HepG2 (cell line): Measurements from ENCODE around the gene BRCA1. TPM values are rescaled to one million over a fixed set of nuclear protein-coding genes. Genes with fewer than 3 reads are reported as not detected.
"Not testable (repeated sequence)": the region's sequence is repeated elsewhere in the genome, so short reads cannot be mapped to it uniquely, and the experiment has no call there.

ENCODE experiments used
- ATAC-seq: fragments of 200-7000 bp; cut with Tn5 transposase; 3 replicates; pipeline ENCODE4 v1.9.1; 2020; ENCODE audit warnings: mild to moderate bottlenecking, moderate library complexity
- BruUV-seq: library from RNA; stranded (reverse); fragments of 400-500 nt; replicated peaks from 2 replicates; lab custom pipeline; 2021; lab: Mats Ljungman, UMichigan
- CTCF ChIA-PET: fragments of 300-600 bp; formaldehyde crosslinking; extraction: SDS; loops from one replicate; lab custom pipeline; 2021; ENCODE audit warnings: low total read pairs, inconsistent platforms, low intra/inter-chr PET ratio; lab: Yijun Ruan, JAX
- POLR2A ChIA-PET: fragments of 350-600 bp; sonication (Branson Sonifier 250); formaldehyde crosslinking; loops from one replicate; lab custom pipeline; 2020; ENCODE audit warnings: antibody characterized with exemption, inconsistent platforms; lab: Yijun Ruan, JAX
- DNase-seq: peaks from one replicate; pipeline ENCODE4 v3.0.0-alpha.2; 2015; ENCODE audit warnings: low spot score
- FAIRE-seq: peaks from 3 replicates; lab custom pipeline; 2011; peaks lifted over from hg19 to GRCh38; lab: Jason Lieb, UNC
- H2AFZ ChIP-seq: one replicate; pipeline ENCODE4 v1.6.1; 2011; ENCODE audit warnings: low read length, inconsistent platforms
- H3K27ac ChIP-seq: fragments of 300-600 bp; 3 replicates; pipeline ENCODE4 v1.8.0; 2011; ENCODE audit warnings: mixed run types, mild to moderate bottlenecking, mixed read lengths, low read length, inconsistent platforms; ENCODE audit not compliant: insufficient read depth; ENCODE audit errors: extremely low read length
- H3K27me3 ChIP-seq, 2 experiments: fragments of 200-600 bp in 1 of 2; 2 replicates in 1 of 2; 3 replicates in 1 of 2; pipeline versions ENCODE4 v1.6.0 to v1.8.0; 2011; ENCODE audit warnings: low read length in 2 of 2, mild to moderate bottlenecking in 2 of 2, moderate library complexity in 2 of 2, inconsistent platforms in 1 of 2; ENCODE audit not compliant: insufficient read depth in 2 of 2, control insufficient read depth in 1 of 2
- H3K36me3 ChIP-seq, 2 experiments: fragments of 200-600 bp in 1 of 2; replicated peaks in 1 of 2; 2 replicates in 1 of 2; 3 replicates in 1 of 2; pipeline versions ENCODE4 v1.5.1 to v1.8.0; 2011; ENCODE audit warnings: low read length in 2 of 2, inconsistent platforms in 1 of 2; ENCODE audit not compliant: insufficient read depth in 2 of 2, control insufficient read depth in 1 of 2
- H3K4me1 ChIP-seq: 2 replicates; pipeline ENCODE4 v1.5.1; 2012; ENCODE audit warnings: low read length, inconsistent platforms; ENCODE audit not compliant: insufficient read depth
- H3K4me2 ChIP-seq: 2 replicates; pipeline ENCODE4 v1.6.0; 2011; ENCODE audit warnings: low read depth, low read length, inconsistent platforms
- H3K4me3 ChIP-seq, 3 experiments: fragments of 200-600 bp in 1 of 3; sonication (generic), shearing (Covaris generic) in 1 of 3; replicated peaks in 1 of 3; 2 replicates each; pipeline ENCODE4 v1.5.1; 2011 to 2016; ENCODE audit warnings: low read length in 3 of 3, inconsistent platforms in 2 of 3, low read depth in 2 of 3, mild to moderate bottlenecking in 2 of 3, control low read depth in 1 of 3, mixed read lengths in 1 of 3; ENCODE audit not compliant: insufficient read depth in 1 of 3
- H3K79me2 ChIP-seq: one replicate; pipeline ENCODE4 v1.6.1; 2011; ENCODE audit warnings: low read length, inconsistent platforms; ENCODE audit not compliant: insufficient read depth
- H3K9ac ChIP-seq: 2 replicates; pipeline ENCODE4 v1.6.0; 2011; ENCODE audit warnings: mild to moderate bottlenecking, low read depth, low read length, inconsistent platforms; ENCODE audit not compliant: insufficient read depth
- H3K9me3 ChIP-seq: 2 replicates; pipeline ENCODE4 v1.5.1; 2012; ENCODE audit warnings: mild to moderate bottlenecking, low read length
- H4K20me1 ChIP-seq: 2 replicates; pipeline ENCODE4 v1.6.0; 2011; ENCODE audit warnings: inconsistent platforms, mild to moderate bottlenecking, low read length, moderate library complexity; ENCODE audit not compliant: insufficient read depth
- EHMT2 ChIP-seq: fragments of 200-600 bp; sonication (generic); IDR thresholded peaks from 2 replicates; pipeline ENCODE4 v1.7.0; 2017; ENCODE audit warnings: antibody characterized with exemption, low read depth, low read length, borderline replicate concordance
- FIP1L1 ChIP-seq: fragments of 200-400 bp; formaldehyde crosslinking; IDR thresholded peaks from 2 replicates; pipeline ENCODE4 v1.6.1; 2018; ENCODE audit warnings: low read depth, mild to moderate bottlenecking, low read length, moderate library complexity, borderline replicate concordance; ENCODE audit not compliant: insufficient read depth
- MAFF ChIP-seq: IDR thresholded peaks from 2 replicates; pipeline ENCODE4 v1.6.1; 2011; ENCODE audit warnings: low read depth, low read length, improper control_type of control experiment
- NFYB ChIP-seq: sonication (generic); formaldehyde crosslinking; IDR thresholded peaks from 2 replicates; pipeline ENCODE4 v1.4.0; 2020; ENCODE audit warnings: missing genetic modification reagents
- NFYC ChIP-seq: IDR thresholded peaks from 2 replicates; pipeline ENCODE4 v1.6.1; 2016; ENCODE audit warnings: missing genetic modification reagents, missing compliant biosample characterization
- PRDM4 ChIP-seq: sonication (generic); formaldehyde crosslinking; IDR thresholded peaks from 2 replicates; pipeline ENCODE4 v1.9.0; 2021; ENCODE audit warnings: missing genetic modification reagents, borderline replicate concordance
- RBFOX2 ChIP-seq: fragments of 200-400 bp; formaldehyde crosslinking; IDR thresholded peaks from 2 replicates; pipeline ENCODE4 v1.6.1; 2017; ENCODE audit warnings: low read depth, mild to moderate bottlenecking, low read length
- RCOR2 ChIP-seq: IDR thresholded peaks from 2 replicates; pipeline ENCODE4 v1.6.1; 2016; ENCODE audit warnings: missing biosample characterization, missing genetic modification reagents
- ZMYM4 ChIP-seq: sonication (generic); formaldehyde crosslinking; IDR thresholded peaks from 2 replicates; pipeline ENCODE4 v1.8.1; 2023; ENCODE audit warnings: mild to moderate bottlenecking, missing genetic modification reagents
- ZNF138 ChIP-seq: sonication (generic); formaldehyde crosslinking; IDR thresholded peaks from 2 replicates; pipeline ENCODE4 v1.5.0; 2020; ENCODE audit warnings: mild to moderate bottlenecking, low read depth, missing genetic modification reagents
- ZNF34 ChIP-seq: sonication (generic); formaldehyde crosslinking; IDR thresholded peaks from 2 replicates; pipeline ENCODE4 v1.4.0; 2020; ENCODE audit warnings: mild to moderate bottlenecking, missing genetic modification reagents, borderline replicate concordance
- ZNF367 ChIP-seq: sonication (generic); formaldehyde crosslinking; IDR thresholded peaks from 2 replicates; pipeline ENCODE4 v1.4.0; 2020; ENCODE audit warnings: missing genetic modification reagents, borderline replicate concordance
- ZNF574 ChIP-seq: sonication (generic); formaldehyde crosslinking; IDR thresholded peaks from 2 replicates; pipeline ENCODE4 v1.4.0; 2020; ENCODE audit warnings: missing genetic modification reagents
- ZNF773 ChIP-seq: sonication (generic); formaldehyde crosslinking; IDR thresholded peaks from 2 replicates; pipeline ENCODE4 v1.4.0; 2020; ENCODE audit warnings: missing genetic modification reagents, borderline replicate concordance
- WGBS: methylation state at CpG from one replicate; pipeline ENCODE4 v1.1.6; 2017; ENCODE audit warnings: low lambda C conversion rate; 5-methylcytosine and 5-hydroxymethylcytosine counted together
- in situ Hi-C: cut with HindIII; loops from 2 replicates; pipeline ENCODE4 v1.10.0; 2017; ENCODE audit warnings: low pct_unique_long_range_greater_than_20kb; ENCODE audit not compliant: extremely low pct_ligation_motif_present
- intact Hi-C: fragments of 100-400 bp; cut with micrococcal nuclease; formaldehyde crosslinking; loops from one replicate; pipeline ENCODE4 v1.10.0; 2022; ENCODE audit not compliant: unreplicated experiment
- polyA plus RNA-seq, 8 experiments: library from polyadenylated mRNA; depleted of rRNA in 3 of 8; stranded (reverse) in 7 of 8; unstranded in 1 of 8; fragments of >200 nt; fragmentation: Illumina TruSeq in 4 of 8; extraction: Trizol in 4 of 8; gene quantifications; 2 replicates each; pipeline versions ENCODE4 v1.2.1 to v1.2.3, GENCODE V29; 2011 to 2016; ENCODE audit warnings: low read depth in 4 of 8, missing spikeins in 1 of 8, mixed read lengths in 1 of 8; ENCODE audit not compliant: insufficient read depth in 1 of 8
- total RNA-seq, 5 experiments: library from RNA; depleted of rRNA; stranded (reverse); fragments of >200 nt; fragmentation: Illumina TruSeq; extraction: Trizol; gene quantifications; 2 replicates each; pipeline ENCODE4 v1.2.3, GENCODE V29; 2016; ENCODE audit warnings: low read depth in 1 of 5

BRCA1 gene
- total and polyA plus RNA-seq, 2 of the 13 experiments (the other 11 are each of a cell fraction or from before 2014, with no cell fraction given), result 13.3 to 37.5 TPM

GRCh38 chr17:43127333-43127876, 2.2 kb upstream of the BRCA1 start:
- not testable (repeated sequence) for BruUV-seq

GRCh38 chr17:43126911-43127290, 1.7 kb upstream of the BRCA1 start:
- intact Hi-C loops, result no loop called here
- no peak for TF ChIP-seq EHMT2
- TF ChIP-seq FIP1L1, result no peak
- no peak for TF ChIP-seq ZNF34 (CRISPR knock-in tag)
- peak; percentile 76 for TF ChIP-seq RBFOX2
- no peak for TF ChIP-seq RCOR2 (CRISPR knock-in tag)
- 0 out of 2 replicates have a peak, but pooled peaks have one; percentile 61 for TF ChIP-seq ZNF138 (CRISPR knock-in tag)
- TF ChIP-seq ZNF367 (CRISPR knock-in tag), result no peak
- TF ChIP-seq ZNF574 (CRISPR knock-in tag), result no peak
- no peak for TF ChIP-seq ZNF773 (CRISPR knock-in tag)
- TF ChIP-seq PRDM4, result no peak

More at GRCh38 chr17:43127333-43127876, 2.2 kb upstream of the BRCA1 start:
- H3K36me3 ChIP-seq, result peaks cover 10 to 32% of the 10 kb centered on the region in 2 experiments; a peak in 4 of 5 replicates
- ATAC-seq, FAIRE-seq, H3K27me3 ChIP-seq, CTCF ChIA-PET, H4K20me1 ChIP-seq, intact Hi-C loops, H3K9me3 ChIP-seq, H3K9ac ChIP-seq, DNase-seq, H2AFZ ChIP-seq, in situ Hi-C loops: not testable (repeated sequence)
- peak overlapping the region; percentile 88 for H3K4me2 ChIP-seq
- peak overlapping the region; percentile 87 to 94 (median 91); a peak in 5 of 6 replicates for H3K4me3 ChIP-seq
- POLR2A ChIA-PET, result interaction anchor here (0.6 to 3.5 kb wide), 18 partner anchors 8 to 233 kb away, joined by 3 to 22 read pairs (median 7); partner anchors contain the start of genes NBR1, RPL27, TMEM106A and VAT1
- H3K79me2 ChIP-seq, result peaks cover 72% of the 10 kb centered on the region
- 97% methylated on average over 5 of the region's 6 CpGs for WGBS
- H3K4me1 ChIP-seq, result peaks cover 64% of the 10 kb centered on the region
- TF ChIP-seq MAFF (0 out of 2 replicates have a peak, but pooled peaks have one; percentile 10), NFYC (CRISPR knock-in tag) (peak; percentile 80), NFYB (peak; percentile 85), ZMYM4 (CRISPR knock-in tag) (peak; percentile 25; the same call in 1 of the 2 replicates)
- H3K27ac ChIP-seq, result peak overlapping the region; percentile 95

More at GRCh38 chr17:43126911-43127290, 1.7 kb upstream of the BRCA1 start:
- no peak for FAIRE-seq
- no TSS peak for BruUV-seq
- in situ Hi-C loops, result no loop called here
- Histone ChIP-seq H3K27me3 (no peaks in the 10 kb centered on the region; a peak in 1 of 5 replicates), H3K36me3 (peaks cover 6 to 27% of the 10 kb centered on the region in 2 experiments; a peak in 4 of 5 replicates), H3K27ac (peak overlapping the region; percentile 95), H3K9me3 (no peaks in the 10 kb centered on the region), H2AFZ (no peak overlapping the region), H4K20me1 (no peaks in the 10 kb centered on the region; the same call in 1 of the 2 replicates), H3K4me2 (peak overlapping the region; percentile 88), H3K79me2 (peaks cover 67% of the 10 kb centered on the region), H3K9ac (peak overlapping the region; percentile 99), H3K4me1 (peaks cover 59% of the 10 kb centered on the region), H3K4me3 (peak overlapping the region; percentile 87 to 94 (median 91); a peak in 5 of 6 replicates)
- DNase-seq, result no peak
- ATAC-seq, result peak; percentile 4
- WGBS, result no CpG with 5 or more reads among the region's 24 CpGs
- ChIA-PET POLR2A (interaction anchor here (0.6 to 3.5 kb wide), 24 partner anchors 8 to 191 kb away, joined by 3 to 33 read pairs (median 6); partner anchors contain the start of genes NBR1, RPL27, TMEM106A and VAT1), CTCF (no interaction called here)
